OCI-LY1 (cell line): ENCODE data around the gene IFI27L1.

Experiments
- H2AFZ ChIP-seq: fragments of 200-600 bp; sonication (generic), shearing (Covaris generic); 2 replicates; pipeline ENCODE4 v1.6.0; 2014; ENCODE audit warnings: antibody characterized with exemption, mild to moderate bottlenecking, low read length
- H3F3A ChIP-seq: fragments of 200-600 bp; sonication (generic), shearing (Covaris generic); 2 replicates; pipeline ENCODE4 v1.6.0; 2014; ENCODE audit warnings: mild to moderate bottlenecking, antibody characterized with exemption, low read length, moderate library complexity; ENCODE audit not compliant: insufficient read depth
- H3K27ac ChIP-seq: fragments of 200-600 bp; sonication (generic); 2 replicates; pipeline ENCODE4 v1.5.1; 2014; ENCODE audit warnings: low read length, mixed run types, mild to moderate bottlenecking, low read depth; ENCODE audit not compliant: poor library complexity, severe bottlenecking
- H3K27me3 ChIP-seq: fragments of 200-600 bp; sonication (generic); 2 replicates; pipeline ENCODE4 v1.6.0; 2014; ENCODE audit warnings: antibody characterized with exemption, mild to moderate bottlenecking, low read length, moderate library complexity; ENCODE audit not compliant: insufficient read depth
- H3K36me3 ChIP-seq: fragments of 200-600 bp; sonication (generic); 2 replicates; pipeline ENCODE4 v1.6.1; 2014; ENCODE audit warnings: mild to moderate bottlenecking, antibody characterized with exemption, low read length, moderate library complexity, mixed read lengths; ENCODE audit not compliant: insufficient read depth
- H3K4me1 ChIP-seq: fragments of 200-600 bp; sonication (generic); 2 replicates; pipeline ENCODE4 v1.5.1; 2014; ENCODE audit warnings: mild to moderate bottlenecking, low read length, moderate library complexity; ENCODE audit not compliant: insufficient read depth, severe bottlenecking
- H3K4me2 ChIP-seq: fragments of 200-600 bp; sonication (generic), shearing (Covaris generic); 2 replicates; pipeline ENCODE4 v1.6.1; 2014; ENCODE audit warnings: low read length
- H3K4me3 ChIP-seq: fragments of 200-600 bp; sonication (generic); 2 replicates; pipeline ENCODE4 v1.5.1; 2014; ENCODE audit warnings: low read length, low read depth, mild to moderate bottlenecking, mixed read lengths; ENCODE audit not compliant: poor library complexity, severe bottlenecking
- H3K79me2 ChIP-seq: fragments of 200-600 bp; shearing (Covaris generic); 2 replicates; pipeline ENCODE4 v1.6.1; 2016; ENCODE audit warnings: mixed run types, low read length, mixed read lengths; ENCODE audit not compliant: insufficient read depth
- H3K9ac ChIP-seq: fragments of 200-600 bp; sonication (generic), shearing (Covaris generic); 2 replicates; pipeline ENCODE4 v1.6.1; 2014; ENCODE audit warnings: mild to moderate bottlenecking, low read length, mixed read lengths
- H3K9me2 ChIP-seq: fragments of 200-600 bp; sonication (generic), shearing (Covaris generic); 2 replicates; pipeline ENCODE4 v1.6.1; 2014; ENCODE audit warnings: low read depth, mild to moderate bottlenecking, low read length, mixed read lengths
- H3K9me3 ChIP-seq: fragments of 200-600 bp; shearing (Covaris generic); 2 replicates; pipeline ENCODE4 v1.6.1; 2014; ENCODE audit warnings: low read length, mixed read lengths
- H4K20me1 ChIP-seq: fragments of 200-600 bp; sonication (generic), shearing (Covaris generic); 2 replicates; pipeline ENCODE4 v1.6.0; 2016; ENCODE audit warnings: mild to moderate bottlenecking, low read length; ENCODE audit not compliant: insufficient read depth
- EZH2 ChIP-seq: fragments of 200-600 bp; sonication (generic), shearing (Covaris generic); IDR thresholded peaks from 2 replicates; pipeline ENCODE4 v1.8.0; 2017; ENCODE audit warnings: borderline replicate concordance, mixed run types, mild to moderate bottlenecking, antibody characterized with exemption, low read length, moderate library complexity, mixed read lengths
- TF ChIP-seq, protein P1 (sequence below): fragments of 200-600 bp; sonication (generic), shearing (Covaris generic); IDR thresholded peaks from 2 replicates; pipeline ENCODE4 v1.5.1; 2017; ENCODE audit warnings: mild to moderate bottlenecking, antibody characterized with exemption, low read length, moderate library complexity, mixed read lengths

IFI27L1 gene

DNA sequence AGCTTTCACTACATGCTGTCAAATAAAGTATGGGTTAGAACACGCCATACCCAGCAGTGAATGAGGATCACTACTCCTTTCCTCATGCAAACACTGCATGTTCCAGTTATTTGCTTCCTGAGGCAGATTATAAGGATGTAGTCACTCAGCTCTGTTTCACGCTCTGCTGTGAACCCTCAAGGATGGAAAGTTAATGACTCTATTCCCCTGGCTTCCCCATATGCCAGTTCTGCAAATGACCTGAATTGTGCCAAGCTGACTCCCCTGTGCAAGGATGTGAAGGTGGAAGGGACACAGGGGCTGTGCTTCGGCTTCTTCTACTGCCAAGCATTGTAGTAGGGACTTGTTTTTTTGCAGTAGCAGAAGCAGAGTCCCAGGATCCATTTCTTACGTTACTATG, 6.8 kb downstream of the IFI27L1 start:
- TF ChIP-seq, protein P1, sequence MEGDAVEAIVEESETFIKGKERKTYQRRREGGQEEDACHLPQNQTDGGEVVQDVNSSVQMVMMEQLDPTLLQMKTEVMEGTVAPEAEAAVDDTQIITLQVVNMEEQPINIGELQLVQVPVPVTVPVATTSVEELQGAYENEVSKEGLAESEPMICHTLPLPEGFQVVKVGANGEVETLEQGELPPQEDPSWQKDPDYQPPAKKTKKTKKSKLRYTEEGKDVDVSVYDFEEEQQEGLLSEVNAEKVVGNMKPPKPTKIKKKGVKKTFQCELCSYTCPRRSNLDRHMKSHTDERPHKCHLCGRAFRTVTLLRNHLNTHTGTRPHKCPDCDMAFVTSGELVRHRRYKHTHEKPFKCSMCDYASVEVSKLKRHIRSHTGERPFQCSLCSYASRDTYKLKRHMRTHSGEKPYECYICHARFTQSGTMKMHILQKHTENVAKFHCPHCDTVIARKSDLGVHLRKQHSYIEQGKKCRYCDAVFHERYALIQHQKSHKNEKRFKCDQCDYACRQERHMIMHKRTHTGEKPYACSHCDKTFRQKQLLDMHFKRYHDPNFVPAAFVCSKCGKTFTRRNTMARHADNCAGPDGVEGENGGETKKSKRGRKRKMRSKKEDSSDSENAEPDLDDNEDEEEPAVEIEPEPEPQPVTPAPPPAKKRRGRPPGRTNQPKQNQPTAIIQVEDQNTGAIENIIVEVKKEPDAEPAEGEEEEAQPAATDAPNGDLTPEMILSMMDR = no peak
- no peak for TF ChIP-seq EZH2
- H3K27ac ChIP-seq = no peak overlapping the region
- no peaks in the 10 kb centered on the region for H3K79me2 ChIP-seq
- no peaks in the 10 kb centered on the region for H4K20me1 ChIP-seq
- no peaks in the 10 kb centered on the region for H3F3A ChIP-seq
- H3K4me1 ChIP-seq = no peaks in the 10 kb centered on the region
- no peak overlapping the region for H3K4me3 ChIP-seq
- no peak overlapping the region for H3K9ac ChIP-seq
- H3K4me2 ChIP-seq = no peak overlapping the region
- H3K9me3 ChIP-seq = 0 out of 2 replicates have a peak, but pooled peaks cover 2% of the 10 kb centered on the region
- H2AFZ ChIP-seq = no peak overlapping the region
- no peaks in the 10 kb centered on the region for H3K27me3 ChIP-seq
- no peaks in the 10 kb centered on the region for H3K9me2 ChIP-seq
- peaks cover 3% of the 10 kb centered on the region for H3K36me3 ChIP-seq

DNA sequence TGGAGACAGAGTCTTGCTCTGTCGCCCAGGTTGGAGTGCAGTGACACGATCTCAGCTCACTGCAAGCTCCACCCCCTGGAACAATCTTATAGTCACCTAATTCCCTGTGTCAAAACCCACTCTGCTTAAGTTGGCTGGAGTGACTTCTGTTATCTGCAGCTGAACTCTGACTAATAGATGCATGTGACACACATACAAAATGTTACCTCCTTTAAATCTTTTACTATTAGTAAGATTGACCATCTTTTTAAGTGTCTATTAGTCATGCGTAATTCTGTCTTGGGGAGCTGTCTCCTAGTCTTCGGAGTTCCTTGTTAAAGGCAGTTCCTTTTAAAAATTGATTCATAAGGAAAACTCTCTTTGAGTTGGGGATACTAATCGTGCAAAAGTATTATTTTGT, 7.4 kb downstream of the IFI27L1 start:
- no peak overlapping the region for H3K27ac ChIP-seq
- H3K79me2 ChIP-seq = no peaks in the 10 kb centered on the region
- H3K9ac ChIP-seq = no peak overlapping the region
- H3K4me3 ChIP-seq = no peak overlapping the region
- no peak overlapping the region for H2AFZ ChIP-seq
- 0 out of 2 replicates have a peak, but pooled peaks cover 2% of the 10 kb centered on the region for H3K9me3 ChIP-seq
- H3F3A ChIP-seq = no peaks in the 10 kb centered on the region
- H4K20me1 ChIP-seq = no peaks in the 10 kb centered on the region
- H3K9me2 ChIP-seq = no peaks in the 10 kb centered on the region
- no peaks in the 10 kb centered on the region for H3K27me3 ChIP-seq
- H3K4me1 ChIP-seq = no peaks in the 10 kb centered on the region
- H3K4me2 ChIP-seq = no peak overlapping the region
- no peak for TF ChIP-seq EZH2
- TF ChIP-seq, protein P1 = no peak
- H3K36me3 ChIP-seq = peaks cover 3% of the 10 kb centered on the region

DNA sequence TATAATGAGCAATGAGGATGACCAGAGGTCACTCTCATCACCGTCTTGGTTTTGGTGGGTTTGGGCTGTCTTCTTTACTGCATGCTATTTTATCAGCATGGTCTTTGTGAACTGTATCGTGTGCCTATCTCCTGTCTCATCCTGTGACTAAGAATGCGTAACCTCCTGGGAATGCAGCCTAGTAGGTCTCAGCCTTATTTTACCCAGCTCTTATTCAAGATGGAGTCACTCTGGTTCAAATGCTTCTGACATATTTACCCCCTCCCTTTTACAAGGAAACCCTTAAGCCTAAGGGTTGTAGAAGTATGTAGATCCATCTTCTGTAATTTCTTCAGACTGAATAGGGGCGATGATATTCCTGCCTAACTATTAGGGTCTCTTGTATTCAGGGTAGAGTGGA, 8.4 kb downstream of the IFI27L1 start:
- H3K9ac ChIP-seq = no peak overlapping the region
- no peaks in the 10 kb centered on the region for H3K79me2 ChIP-seq
- 0 out of 2 replicates have a peak, but pooled peaks cover 2% of the 10 kb centered on the region for H3K9me3 ChIP-seq
- TF ChIP-seq, protein P1 = no peak
- no peaks in the 10 kb centered on the region for H3K4me1 ChIP-seq
- no peaks in the 10 kb centered on the region for H3K9me2 ChIP-seq
- H3F3A ChIP-seq = no peaks in the 10 kb centered on the region
- H3K4me2 ChIP-seq = no peak overlapping the region
- H2AFZ ChIP-seq = no peak overlapping the region
- H3K27ac ChIP-seq = no peak overlapping the region
- no peaks in the 10 kb centered on the region for H3K27me3 ChIP-seq
- no peak overlapping the region for H3K4me3 ChIP-seq
- H4K20me1 ChIP-seq = no peaks in the 10 kb centered on the region
- peaks cover 3% of the 10 kb centered on the region for H3K36me3 ChIP-seq
